CD4-positive, alpha-beta memory T cell (primary cell): ENCODE measurements around the gene ATAD5. TPM values are rescaled to one million over a fixed set of nuclear protein-coding genes. Genes with fewer than 3 reads are reported as not detected.
A peak's percentile ranks its signal among the peaks of the same experiment; 100 is the strongest.

Source experiments
- CTCF ChIA-PET: fragments of 350-600 bp; sonication (Branson Sonifier 250); formaldehyde crosslinking; loops from one replicate; lab custom pipeline; 2021; ENCODE audit warnings: inconsistent platforms; ENCODE audit not compliant: partially characterized antibody; lab: Charles Lee
- POLR2A ChIA-PET: fragments of 350-600 bp; sonication (Branson Sonifier 250); formaldehyde crosslinking; loops from one replicate; lab custom pipeline; 2021; ENCODE audit not compliant: partially characterized antibody; lab: Charles Lee
- DNase-seq, 5 donors: peaks; one replicate each; pipeline versions ENCODE4 v3.0.0 to v3.0.0-alpha.2; 2020 to 2022; ENCODE audit warnings: mixed read lengths in 1 of 5
- H3K27ac ChIP-seq: one replicate; pipeline ENCODE4 v1.7.0; 2013; ENCODE audit warnings: low read depth, low read length
- H3K27me3 ChIP-seq: 2 replicates; pipeline ENCODE4 v1.7.0; 2013; ENCODE audit warnings: mild to moderate bottlenecking, low read length, moderate library complexity; ENCODE audit not compliant: insufficient read depth
- H3K36me3 ChIP-seq: 2 replicates; pipeline ENCODE4 v1.7.0; 2013; ENCODE audit warnings: mild to moderate bottlenecking, low read length, moderate library complexity; ENCODE audit not compliant: insufficient read depth
- H3K4me1 ChIP-seq: 2 replicates; pipeline ENCODE4 v1.7.0; 2013; ENCODE audit warnings: mild to moderate bottlenecking, low read length, moderate library complexity; ENCODE audit not compliant: insufficient read depth
- H3K4me3 ChIP-seq, 2 donors: one replicate each; pipeline ENCODE4 v1.7.0; 2013; ENCODE audit warnings: low read length in 2 of 2, mild to moderate bottlenecking in 1 of 2
- H3K9me3 ChIP-seq, 2 donors: one replicate each; pipeline ENCODE4 v1.7.0; 2013; ENCODE audit warnings: low read length in 2 of 2, control low read depth in 1 of 2; ENCODE audit not compliant: control insufficient read depth in 1 of 2
- H3K27ac Mint-ChIP-seq, 7 donors: one replicate each; pipeline ENCODE4 v1.8.0; 2020 to 2021; ENCODE audit warnings: mixed read lengths in 7 of 7, mild to moderate bottlenecking in 6 of 7, inconsistent platforms in 3 of 7, moderate library complexity in 3 of 7
- H3K27me3 Mint-ChIP-seq, 2 donors: one replicate each; pipeline ENCODE4 v1.8.0; 2020 to 2021; ENCODE audit warnings: mixed read lengths in 2 of 2
- H3K36me3 Mint-ChIP-seq, 2 donors: one replicate each; pipeline ENCODE4 v1.8.0; 2020 to 2021; ENCODE audit warnings: mixed read lengths in 2 of 2, inconsistent platforms in 1 of 2, mild to moderate bottlenecking in 1 of 2
- H3K4me1 Mint-ChIP-seq, 4 donors: one replicate each; pipeline ENCODE4 v1.8.0; 2020 to 2021; ENCODE audit warnings: mixed read lengths in 4 of 4, mild to moderate bottlenecking in 1 of 4
- H3K4me3 Mint-ChIP-seq, 8 donors: one replicate each; pipeline ENCODE4 v1.8.0; 2020 to 2021; ENCODE audit warnings: mixed read lengths in 8 of 8, mild to moderate bottlenecking in 7 of 8, moderate library complexity in 6 of 8, inconsistent platforms in 3 of 8
- H3K9me3 Mint-ChIP-seq, 8 donors: one replicate each; pipeline ENCODE4 v1.8.0; 2020 to 2021; ENCODE audit warnings: mixed read lengths in 8 of 8, mild to moderate bottlenecking in 5 of 8, inconsistent platforms in 3 of 8, moderate library complexity in 1 of 8
- intact Hi-C: fragments of 100-400 bp; cut with micrococcal nuclease; formaldehyde crosslinking; loops from one replicate; pipeline ENCODE4 v1.15.1; 2023
- polyA plus RNA-seq, 2 donors: library from polyadenylated mRNA; unstranded; fragments of 300-500 nt; fragmentation: Illumina TruSeq; gene quantifications; one replicate each; pipeline ENCODE4 v1.2.3, GENCODE V29; 2021
- total RNA-seq, 2 experiments: library from RNA; stranded (reverse); gene quantifications; one replicate each; pipeline ENCODE4 v1.2.3, GENCODE V29; 2021

The ATAD5 gene
- total and polyA plus RNA-seq, 4 experiments from 2014 or later: 0.15 to 4.5 (median 3.2) TPM

- H3K27me3 Mint-ChIP-seq: no peaks in the 10 kb centered on the region
- no peak for DNase-seq
- no peak overlapping the region for H3K27ac Mint-ChIP-seq
- H3K36me3 ChIP-seq: no peaks in the 10 kb centered on the region
- H3K4me3 Mint-ChIP-seq: no peak overlapping the region
- ChIA-PET CTCF (interaction anchor here (1.0 kb wide), 1 partner anchor 18 kb away, joined by 4 read pairs; no protein-coding TSS in a partner anchor), POLR2A (no interaction called here)
- intact Hi-C loops: no loop called here
- peaks cover 2 to 7% of the 10 kb centered on the region in 2 donors for H3K36me3 Mint-ChIP-seq
- no peaks in the 10 kb centered on the region for H3K4me1 Mint-ChIP-seq
- no peaks in the 10 kb centered on the region for H3K27me3 ChIP-seq
- H3K9me3 Mint-ChIP-seq: no peaks in the 10 kb centered on the region
- no peak overlapping the region for H3K27ac ChIP-seq
- no peaks in the 10 kb centered on the region for H3K4me1 ChIP-seq
- H3K9me3 ChIP-seq: no peaks in the 10 kb centered on the region
- no peak overlapping the region for H3K4me3 ChIP-seq
Measured at GRCh38 chr17:30858556-30859250, 26.9 kb downstream of the ATAD5 start.

DNA sequence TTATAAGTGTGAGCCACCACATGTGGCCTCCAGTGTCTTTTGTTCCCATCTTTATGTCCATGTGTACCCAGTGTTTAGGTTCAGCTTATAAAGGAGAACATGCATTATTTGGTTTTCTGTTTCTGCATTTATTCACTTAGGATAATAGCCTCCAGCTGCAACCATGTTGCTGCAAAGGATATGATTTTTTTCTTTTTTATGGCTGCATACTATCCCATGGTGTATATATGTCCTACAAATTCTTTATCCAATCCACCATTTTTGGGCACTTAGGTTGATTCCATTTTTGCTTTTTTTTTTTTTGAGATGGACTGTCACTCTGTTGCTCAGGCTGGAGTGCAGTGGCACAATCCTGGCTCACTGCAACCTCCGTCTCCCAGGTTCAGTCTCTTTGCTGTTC, 32.9 kb downstream of the ATAD5 start:
- Mint-ChIP-seq H3K27me3 (no peaks in the 10 kb centered on the region), H3K27ac (no peak overlapping the region), H3K36me3 (peaks cover 7 to 14% of the 10 kb centered on the region in 2 donors), H3K4me3 (no peak overlapping the region), H3K9me3 (no peaks in the 10 kb centered on the region), H3K4me1 (no peaks in the 10 kb centered on the region)
- DNase-seq: no peak
- CTCF ChIA-PET: interaction anchor here (1.1 kb wide), 1 partner anchor 93 kb away, joined by 3 read pairs; no protein-coding TSS in a partner anchor
- H3K36me3 ChIP-seq: no peaks in the 10 kb centered on the region
- H3K27me3 ChIP-seq: no peaks in the 10 kb centered on the region
- no peak overlapping the region for H3K27ac ChIP-seq
- H3K9me3 ChIP-seq: no peaks in the 10 kb centered on the region
- H3K4me1 ChIP-seq: no peaks in the 10 kb centered on the region
- intact Hi-C loops: no loop called here
- H3K4me3 ChIP-seq: no peak overlapping the region
- POLR2A ChIA-PET: no interaction called here

GRCh38 chr17:30869005-30869404, 37.2 kb downstream of the ATAD5 start:
- H3K4me3 Mint-ChIP-seq: no peak overlapping the region
- Histone ChIP-seq H3K27ac (no peak overlapping the region), H3K27me3 (no peaks in the 10 kb centered on the region), H3K4me3 (no peak overlapping the region), H3K36me3 (no peaks in the 10 kb centered on the region), H3K4me1 (no peaks in the 10 kb centered on the region), H3K9me3 (no peaks in the 10 kb centered on the region)
- H3K9me3 Mint-ChIP-seq: no peaks in the 10 kb centered on the region
- no peak for DNase-seq
- intact Hi-C loops: no loop called here
- no peak overlapping the region for H3K27ac Mint-ChIP-seq
- ChIA-PET POLR2A (no interaction called here), CTCF (no interaction called here)
- peaks cover 3 to 19% of the 10 kb centered on the region in 2 donors for H3K36me3 Mint-ChIP-seq
- H3K4me1 Mint-ChIP-seq: peaks cover 0 to 2% (median under 1%) of the 10 kb centered on the region in 4 donors
- no peaks in the 10 kb centered on the region for H3K27me3 Mint-ChIP-seq

- Histone ChIP-seq H3K4me1 (no peaks in the 10 kb centered on the region), H3K4me3 (no peak overlapping the region), H3K9me3 (no peaks in the 10 kb centered on the region), H3K27ac (no peak overlapping the region), H3K27me3 (no peaks in the 10 kb centered on the region), H3K36me3 (no peaks in the 10 kb centered on the region)
- POLR2A ChIA-PET: no interaction called here
- CTCF ChIA-PET: no interaction called here
- H3K4me3 Mint-ChIP-seq: no peak overlapping the region
- H3K9me3 Mint-ChIP-seq: no peaks in the 10 kb centered on the region
- intact Hi-C loops: no loop called here
- H3K36me3 Mint-ChIP-seq: peaks cover 4 to 5% of the 10 kb centered on the region in 2 donors
- H3K27ac Mint-ChIP-seq: no peak overlapping the region
- no peaks in the 10 kb centered on the region for H3K27me3 Mint-ChIP-seq
- H3K4me1 Mint-ChIP-seq: no peaks in the 10 kb centered on the region
- no peak for DNase-seq
Measured at GRCh38 chr17:30886187-30886586, 54.4 kb downstream of the ATAD5 start.

- POLR2A ChIA-PET: interaction anchor here (1.0 kb wide), 1 partner anchor 12 kb away, joined by 5 read pairs; the partner anchor contains the start of gene TEFM
Measured at GRCh38 chr17:30894236-30894635, 62.5 kb downstream of the ATAD5 start.

DNA sequence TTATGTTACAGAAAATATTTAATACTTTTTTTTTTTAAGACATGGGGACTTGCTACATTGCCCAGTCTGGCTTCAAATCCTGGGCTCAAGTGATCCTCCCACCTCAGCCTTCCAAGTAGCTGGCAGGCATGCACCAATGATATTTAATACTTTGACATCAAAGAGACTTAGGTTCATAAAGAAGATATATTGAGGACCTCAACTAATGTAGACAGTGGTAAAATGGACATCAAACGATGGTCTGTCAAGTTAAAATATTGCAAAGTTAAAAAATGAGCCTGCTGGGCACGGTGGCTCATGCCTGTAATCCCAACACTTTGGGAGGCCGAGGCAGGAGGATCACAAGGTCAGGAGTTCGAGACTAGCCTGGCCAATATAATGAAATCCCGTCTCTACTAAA, 65.5 kb downstream of the ATAD5 start:
- Mint-ChIP-seq H3K4me1 (peaks cover 13 to 18% (median 15%) of the 10 kb centered on the region in 4 donors), H3K27ac (peak overlapping the region in 1 of 7 donors; percentile 36), H3K27me3 (no peaks in the 10 kb centered on the region), H3K36me3 (peaks cover 6 to 38% of the 10 kb centered on the region in 2 donors), H3K9me3 (no peaks in the 10 kb centered on the region), H3K4me3 (no peak overlapping the region)
- Histone ChIP-seq H3K4me3 (no peak overlapping the region), H3K27ac (no peak overlapping the region), H3K9me3 (no peaks in the 10 kb centered on the region), H3K36me3 (peaks cover 9% of the 10 kb centered on the region), H3K27me3 (no peaks in the 10 kb centered on the region), H3K4me1 (peaks cover 3% of the 10 kb centered on the region)
- CTCF ChIA-PET: no interaction called here
- DNase-seq: no peak
- POLR2A ChIA-PET: no interaction called here
- intact Hi-C loops: no loop called here

More at GRCh38 chr17:30894236-30894635, 62.5 kb downstream of the ATAD5 start:
- H3K36me3 Mint-ChIP-seq: peaks cover 5 to 18% of the 10 kb centered on the region in 2 donors
- Histone ChIP-seq H3K4me3 (no peak overlapping the region), H3K27ac (no peak overlapping the region), H3K9me3 (no peaks in the 10 kb centered on the region), H3K27me3 (no peaks in the 10 kb centered on the region), H3K4me1 (no peaks in the 10 kb centered on the region), H3K36me3 (peaks cover 5% of the 10 kb centered on the region)
- H3K9me3 Mint-ChIP-seq: no peaks in the 10 kb centered on the region
- H3K4me3 Mint-ChIP-seq: no peak overlapping the region
- peak overlapping the region in 3 of 7 donors; percentile 23 to 75 (median 29) for H3K27ac Mint-ChIP-seq
- DNase-seq: no peak
- CTCF ChIA-PET: no interaction called here
- H3K27me3 Mint-ChIP-seq: no peaks in the 10 kb centered on the region
- H3K4me1 Mint-ChIP-seq: peaks cover 0 to 2% (median under 1%) of the 10 kb centered on the region in 4 donors
- intact Hi-C loops: no loop called here

- H3K9me3 ChIP-seq: no peaks in the 10 kb centered on the region
- H3K27me3 ChIP-seq: no peaks in the 10 kb centered on the region
- H3K4me1 Mint-ChIP-seq: peaks cover 30 to 61% (median 45%) of the 10 kb centered on the region in 4 donors
- intact Hi-C loops: loop anchor here (1.0 kb wide), 2 partner anchors 65 to 103 kb away; no protein-coding TSS in a partner anchor
- H3K27ac ChIP-seq: peak overlapping the region; percentile 79
- H3K27ac Mint-ChIP-seq: peak overlapping the region; percentile 81 to 98 (median 92)
- H3K4me3 ChIP-seq: peak overlapping the region; percentile 71 to 94
- peak in 1 of 5 donors; percentile 10 for DNase-seq
- ChIA-PET POLR2A (interaction anchor here (1.3 kb wide), 1 partner anchor 63 kb away, joined by 5 read pairs; no protein-coding TSS in a partner anchor), CTCF (interaction anchor here (0.6 kb wide), 1 partner anchor 58 kb away, joined by 3 read pairs; no protein-coding TSS in a partner anchor)
- H3K36me3 Mint-ChIP-seq: peaks cover 9 to 29% of the 10 kb centered on the region in 2 donors
- peaks cover 4% of the 10 kb centered on the region for H3K36me3 ChIP-seq
- H3K4me3 Mint-ChIP-seq: peak overlapping the region; percentile 87 to 97 (median 91)
- peaks cover 0 to 1% (median 0%) of the 10 kb centered on the region in 8 donors for H3K9me3 Mint-ChIP-seq
- H3K27me3 Mint-ChIP-seq: no peaks in the 10 kb centered on the region
- H3K4me1 ChIP-seq: peaks cover 38% of the 10 kb centered on the region
Measured at GRCh38 chr17:30905742-30906100, 74.0 kb downstream of the ATAD5 start.
